Loucy (cell line): Measurements from ENCODE around the gene HAGH.

Source experiments
- EZH2phosphoT487 ChIP-seq: fragments of 200-600 bp; IDR thresholded peaks from 2 replicates; pipeline ENCODE4 v1.6.1; 2018; ENCODE audit warnings: antibody characterized with exemption, mild to moderate bottlenecking, moderate library complexity, borderline replicate concordance
- TF ChIP-seq, protein P1 (sequence below): fragments of 200-600 bp; sonication (generic); conservative IDR thresholded peaks from 2 replicates; pipeline ENCODE4 v1.5.1; 2014; ENCODE audit warnings: mild to moderate bottlenecking, antibody characterized with exemption, low read length

DNA sequence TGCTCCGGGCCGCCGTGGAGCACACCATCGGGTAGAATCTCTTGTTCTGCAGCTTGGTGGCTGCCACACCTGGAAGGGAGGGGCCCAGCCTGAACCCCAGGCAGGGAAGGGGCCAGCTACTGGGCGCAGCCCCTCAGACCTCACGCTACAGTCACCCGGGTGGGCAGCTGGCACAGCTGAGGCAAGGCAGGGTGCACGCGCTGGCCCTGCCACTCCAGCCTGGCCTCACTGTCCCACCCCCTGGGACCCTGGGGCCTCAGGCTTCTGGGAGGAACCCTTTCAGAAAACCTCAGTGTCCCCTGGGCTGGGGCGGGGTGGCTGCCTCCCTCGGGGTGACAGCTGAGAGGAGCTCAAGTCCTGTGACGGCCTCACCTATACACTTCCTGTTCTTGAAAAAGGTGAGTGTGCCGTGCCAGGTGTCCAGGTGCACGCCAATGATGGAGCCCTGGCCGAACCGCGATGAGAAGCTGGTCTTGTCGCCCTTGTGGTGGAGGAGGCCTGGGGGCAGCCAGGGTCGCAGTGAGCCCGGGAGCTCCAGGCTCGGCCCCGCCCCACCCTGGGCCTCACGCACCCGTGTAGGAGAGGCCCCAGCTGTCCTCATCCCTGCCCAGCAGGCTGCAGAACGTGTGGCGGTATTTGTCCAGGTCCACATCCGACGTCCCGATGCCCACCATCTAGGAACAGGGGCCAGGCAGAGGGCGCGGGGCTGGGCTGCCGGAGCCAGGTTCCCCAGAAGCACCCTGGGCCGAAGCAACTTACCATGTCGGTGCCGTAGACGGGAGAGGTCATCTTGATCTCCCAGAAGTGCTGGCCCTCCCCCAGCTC, 49.0 kb downstream of the HAGH start:
- TF ChIP-seq, protein P1, sequence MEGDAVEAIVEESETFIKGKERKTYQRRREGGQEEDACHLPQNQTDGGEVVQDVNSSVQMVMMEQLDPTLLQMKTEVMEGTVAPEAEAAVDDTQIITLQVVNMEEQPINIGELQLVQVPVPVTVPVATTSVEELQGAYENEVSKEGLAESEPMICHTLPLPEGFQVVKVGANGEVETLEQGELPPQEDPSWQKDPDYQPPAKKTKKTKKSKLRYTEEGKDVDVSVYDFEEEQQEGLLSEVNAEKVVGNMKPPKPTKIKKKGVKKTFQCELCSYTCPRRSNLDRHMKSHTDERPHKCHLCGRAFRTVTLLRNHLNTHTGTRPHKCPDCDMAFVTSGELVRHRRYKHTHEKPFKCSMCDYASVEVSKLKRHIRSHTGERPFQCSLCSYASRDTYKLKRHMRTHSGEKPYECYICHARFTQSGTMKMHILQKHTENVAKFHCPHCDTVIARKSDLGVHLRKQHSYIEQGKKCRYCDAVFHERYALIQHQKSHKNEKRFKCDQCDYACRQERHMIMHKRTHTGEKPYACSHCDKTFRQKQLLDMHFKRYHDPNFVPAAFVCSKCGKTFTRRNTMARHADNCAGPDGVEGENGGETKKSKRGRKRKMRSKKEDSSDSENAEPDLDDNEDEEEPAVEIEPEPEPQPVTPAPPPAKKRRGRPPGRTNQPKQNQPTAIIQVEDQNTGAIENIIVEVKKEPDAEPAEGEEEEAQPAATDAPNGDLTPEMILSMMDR = no peak
- no peak for TF ChIP-seq EZH2phosphoT487
